GM12878 (cell line): ENCODE data around the gene PKDREJ. TPM values are rescaled to one million over a fixed set of nuclear protein-coding genes. Genes with fewer than 3 reads are reported as not detected.
A peak's percentile ranks its signal among the peaks of the same experiment; 100 is the strongest.

ENCODE experiments used
- ASH2L ChIP-seq: fragments of 300-600, 200-600 bp; sonication (generic); IDR thresholded peaks from 2 replicates; pipeline ENCODE4 v1.6.1; 2017; ENCODE audit warnings: low read depth, mild to moderate bottlenecking, borderline replicate concordance
- BCL11A ChIP-seq: IDR thresholded peaks from 2 replicates; pipeline ENCODE4 v1.6.1; 2011; ENCODE audit warnings: low read depth, low read length
- BRCA1 ChIP-seq: IDR thresholded peaks from 2 replicates; pipeline ENCODE4 v1.6.1; 2011; ENCODE audit warnings: low read depth, low read length, improper control_type of control experiment
- EED ChIP-seq: sonication (generic); IDR thresholded peaks from 2 replicates; pipeline ENCODE4 v1.6.1; 2016; ENCODE audit warnings: antibody characterized with exemption, low read depth
- ESRRA ChIP-seq: IDR thresholded peaks from 2 replicates; pipeline ENCODE4 v1.6.1; 2012; ENCODE audit warnings: mild to moderate bottlenecking, low read length, improper control_type of control experiment
- EZH2 ChIP-seq: IDR thresholded peaks from 2 replicates; pipeline ENCODE4 v1.6.1; 2012; ENCODE audit warnings: low read depth, mild to moderate bottlenecking, control low read depth, inconsistent platforms, low read length, borderline replicate concordance; ENCODE audit not compliant: control insufficient read depth
- FOXM1 ChIP-seq: IDR thresholded peaks from 2 replicates; pipeline ENCODE4 v1.6.1; 2012; ENCODE audit warnings: low read depth, mild to moderate bottlenecking, inconsistent platforms, low read length, moderate library complexity
- GABPA ChIP-seq: IDR thresholded peaks from 2 replicates; pipeline ENCODE4 v1.6.1; 2014; ENCODE audit warnings: antibody characterized with exemption, low read depth, mild to moderate bottlenecking, inconsistent platforms
- HDAC6 ChIP-seq: fragments of 200-600 bp; sonication (generic); IDR thresholded peaks from one replicate; pipeline ENCODE4 v1.8.0; 2017; ENCODE audit warnings: antibody characterized with exemption; ENCODE audit not compliant: unreplicated experiment
- LARP7 ChIP-seq: fragments of 450-650 bp; IDR thresholded peaks from 2 replicates; pipeline ENCODE4 v1.6.1; 2017; ENCODE audit warnings: mild to moderate bottlenecking
- MXI1 ChIP-seq: fragments of 150-350 bp; IDR thresholded peaks from 2 replicates; pipeline ENCODE4 v1.6.1; 2011; ENCODE audit warnings: low read depth, mild to moderate bottlenecking, inconsistent platforms, low read length, improper control_type of control experiment
- RUNX3 ChIP-seq: IDR thresholded peaks from 2 replicates; pipeline ENCODE4 v1.6.1; 2012; ENCODE audit warnings: low read length, inconsistent platforms
- SMARCA5 ChIP-seq: fragments of 450-650 bp; IDR thresholded peaks from 2 replicates; pipeline ENCODE4 v1.6.1; 2017; ENCODE audit warnings: mild to moderate bottlenecking
- SPI1 ChIP-seq: IDR thresholded peaks from 2 replicates; pipeline ENCODE4 v1.6.1; 2011; ENCODE audit warnings: low read depth, mild to moderate bottlenecking, low read length, moderate library complexity, borderline replicate concordance; ENCODE audit not compliant: insufficient read depth
- SRF ChIP-seq, 2 experiments: IDR thresholded peaks; 2 replicates each; pipeline ENCODE4 v1.6.1; 2011; ENCODE audit warnings: low read depth in 2 of 2, low read length in 2 of 2, mild to moderate bottlenecking in 1 of 2, moderate library complexity in 1 of 2
- TCF3 ChIP-seq: IDR thresholded peaks from 2 replicates; pipeline ENCODE4 v1.6.1; 2012; ENCODE audit warnings: low read depth, mild to moderate bottlenecking, low read length, borderline replicate concordance; ENCODE audit not compliant: insufficient read depth
- ZNF207 ChIP-seq: fragments of 450-650 bp; IDR thresholded peaks from 2 replicates; pipeline ENCODE4 v1.6.1; 2014; ENCODE audit warnings: antibody characterized with exemption, mild to moderate bottlenecking, borderline replicate concordance
- ZSCAN29 ChIP-seq: fragments of 450-650 bp; IDR thresholded peaks from 2 replicates; pipeline ENCODE4 v1.6.1; 2017; ENCODE audit warnings: mild to moderate bottlenecking, moderate library complexity
- polyA plus RNA-seq, 11 experiments: library from polyadenylated mRNA; depleted of rRNA in 4 of 11; unstranded in 6 of 11; stranded (reverse) in 5 of 11; fragments of >200 nt; fragmentation: Nextera tagmentation in 4 of 11; fragmentation: Illumina TruSeq in 1 of 11; extraction: Ambion mirVana in 4 of 11; extraction: Trizol in 1 of 11; gene quantifications; 1 replicate in 1 of 11; 2 replicates in 10 of 11; pipeline versions ENCODE4 v1.2.1 to v1.2.3, GENCODE V29; 2011 to 2016; ENCODE audit warnings: inconsistent platforms in 2 of 11, missing spikeins in 2 of 11, low read depth in 1 of 11
- total RNA-seq, 4 experiments: library from RNA; depleted of rRNA in 3 of 4; stranded (reverse); fragments of >200 nt in 3 of 4; fragmentation: Illumina TruSeq in 1 of 4; extraction: Trizol in 1 of 4; gene quantifications; 2 replicates each; pipeline versions ENCODE4 v1.2.1 to v1.2.3, GENCODE V29; 2013 to 2021
- TF ChIP-seq, protein P1 (sequence below): fragments of 450-650 bp; formaldehyde crosslinking; IDR thresholded peaks from 2 replicates; pipeline ENCODE4 v1.5.0; 2022; ENCODE audit warnings: mild to moderate bottlenecking, missing genetic modification characterization
- TF ChIP-seq, protein P2 (sequence below): fragments of 450-650 bp; IDR thresholded peaks from 2 replicates; pipeline ENCODE4 v1.6.1; 2017; ENCODE audit warnings: mild to moderate bottlenecking, moderate library complexity
- TF ChIP-seq, protein P3 (sequence below): IDR thresholded peaks from 2 replicates; pipeline ENCODE4 v1.6.1; 2012; ENCODE audit warnings: low read depth, low read length, improper control_type of control experiment
- TF ChIP-seq, protein P4 (sequence below): fragments of 450-650 bp; IDR thresholded peaks from 2 replicates; pipeline ENCODE4 v1.6.1; 2014; ENCODE audit warnings: mild to moderate bottlenecking

Gene PKDREJ
- total and polyA plus RNA-seq, 10 of the 15 experiments (the other 5 are each of a cell fraction or from before 2014, with no cell fraction given), result 0.02 to 0.03 TPM; not detected in 8

DNA sequence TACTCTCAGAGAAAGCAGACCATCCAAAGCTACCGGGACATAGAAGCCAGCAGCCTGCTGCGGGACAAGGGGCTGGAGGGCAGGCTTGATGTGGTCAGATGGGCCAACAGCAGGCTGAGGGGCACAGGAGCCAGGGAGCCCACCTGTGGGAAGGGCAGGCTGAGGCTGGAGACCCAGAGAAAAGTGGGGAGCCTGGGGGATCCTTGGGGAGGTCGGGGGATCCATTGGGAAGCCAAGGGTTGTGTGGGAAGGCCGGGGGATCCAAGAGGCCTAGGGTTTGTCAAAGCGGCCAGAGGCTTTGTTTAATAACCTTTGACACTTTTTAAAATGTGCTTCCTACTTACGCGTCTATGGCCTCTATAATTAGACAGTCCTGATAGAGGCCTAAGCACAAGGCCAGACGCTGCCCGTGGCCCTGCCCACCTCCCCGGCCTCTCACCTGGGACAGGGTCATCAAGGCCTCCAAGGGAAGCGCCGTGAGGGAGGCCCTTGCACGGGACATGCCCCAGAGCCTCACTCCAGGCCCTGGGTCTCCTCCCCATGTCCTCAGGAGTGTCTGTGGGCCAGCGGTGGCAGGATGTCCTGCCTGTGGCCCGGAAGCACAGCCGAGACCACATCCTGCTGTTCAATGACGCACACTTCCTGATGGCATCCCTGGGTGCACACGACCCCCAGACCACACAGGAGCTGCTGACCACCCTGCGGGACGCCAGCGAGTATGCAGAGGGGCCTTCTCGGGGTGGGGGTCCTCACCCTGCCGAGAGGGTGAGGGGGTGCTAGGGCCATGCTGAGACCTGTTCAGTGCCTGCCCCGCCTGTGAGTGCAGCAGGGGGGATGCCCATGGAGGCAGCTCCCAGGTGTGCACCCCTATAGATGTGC, 25.0 kb upstream of the PKDREJ start (continued):
- no peak for TF ChIP-seq EZH2
- TF ChIP-seq LARP7, result peak; percentile 47
- TF ChIP-seq ESRRA, result no peak
- no peak for TF ChIP-seq ASH2L
- no peak for TF ChIP-seq HDAC6
- no peak for TF ChIP-seq FOXM1
- peak; percentile 73; the same call in 1 of the 2 replicates for TF ChIP-seq EED
- TF ChIP-seq, protein P1, sequence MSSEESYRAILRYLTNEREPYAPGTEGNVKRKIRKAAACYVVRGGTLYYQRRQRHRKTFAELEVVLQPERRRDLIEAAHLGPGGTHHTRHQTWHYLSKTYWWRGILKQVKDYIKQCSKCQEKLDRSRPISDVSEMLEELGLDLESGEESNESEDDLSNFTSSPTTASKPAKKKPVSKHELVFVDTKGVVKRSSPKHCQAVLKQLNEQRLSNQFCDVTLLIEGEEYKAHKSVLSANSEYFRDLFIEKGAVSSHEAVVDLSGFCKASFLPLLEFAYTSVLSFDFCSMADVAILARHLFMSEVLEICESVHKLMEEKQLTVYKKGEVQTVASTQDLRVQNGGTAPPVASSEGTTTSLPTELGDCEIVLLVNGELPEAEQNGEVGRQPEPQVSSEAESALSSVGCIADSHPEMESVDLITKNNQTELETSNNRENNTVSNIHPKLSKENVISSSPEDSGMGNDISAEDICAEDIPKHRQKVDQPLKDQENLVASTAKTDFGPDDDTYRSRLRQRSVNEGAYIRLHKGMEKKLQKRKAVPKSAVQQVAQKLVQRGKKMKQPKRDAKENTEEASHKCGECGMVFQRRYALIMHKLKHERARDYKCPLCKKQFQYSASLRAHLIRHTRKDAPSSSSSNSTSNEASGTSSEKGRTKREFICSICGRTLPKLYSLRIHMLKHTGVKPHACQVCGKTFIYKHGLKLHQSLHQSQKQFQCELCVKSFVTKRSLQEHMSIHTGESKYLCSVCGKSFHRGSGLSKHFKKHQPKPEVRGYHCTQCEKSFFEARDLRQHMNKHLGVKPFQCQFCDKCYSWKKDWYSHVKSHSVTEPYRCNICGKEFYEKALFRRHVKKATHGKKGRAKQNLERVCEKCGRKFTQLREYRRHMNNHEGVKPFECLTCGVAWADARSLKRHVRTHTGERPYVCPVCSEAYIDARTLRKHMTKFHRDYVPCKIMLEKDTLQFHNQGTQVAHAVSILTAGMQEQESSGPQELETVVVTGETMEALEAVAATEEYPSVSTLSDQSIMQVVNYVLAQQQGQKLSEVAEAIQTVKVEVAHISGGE, result no peak
- TF ChIP-seq, protein P2, sequence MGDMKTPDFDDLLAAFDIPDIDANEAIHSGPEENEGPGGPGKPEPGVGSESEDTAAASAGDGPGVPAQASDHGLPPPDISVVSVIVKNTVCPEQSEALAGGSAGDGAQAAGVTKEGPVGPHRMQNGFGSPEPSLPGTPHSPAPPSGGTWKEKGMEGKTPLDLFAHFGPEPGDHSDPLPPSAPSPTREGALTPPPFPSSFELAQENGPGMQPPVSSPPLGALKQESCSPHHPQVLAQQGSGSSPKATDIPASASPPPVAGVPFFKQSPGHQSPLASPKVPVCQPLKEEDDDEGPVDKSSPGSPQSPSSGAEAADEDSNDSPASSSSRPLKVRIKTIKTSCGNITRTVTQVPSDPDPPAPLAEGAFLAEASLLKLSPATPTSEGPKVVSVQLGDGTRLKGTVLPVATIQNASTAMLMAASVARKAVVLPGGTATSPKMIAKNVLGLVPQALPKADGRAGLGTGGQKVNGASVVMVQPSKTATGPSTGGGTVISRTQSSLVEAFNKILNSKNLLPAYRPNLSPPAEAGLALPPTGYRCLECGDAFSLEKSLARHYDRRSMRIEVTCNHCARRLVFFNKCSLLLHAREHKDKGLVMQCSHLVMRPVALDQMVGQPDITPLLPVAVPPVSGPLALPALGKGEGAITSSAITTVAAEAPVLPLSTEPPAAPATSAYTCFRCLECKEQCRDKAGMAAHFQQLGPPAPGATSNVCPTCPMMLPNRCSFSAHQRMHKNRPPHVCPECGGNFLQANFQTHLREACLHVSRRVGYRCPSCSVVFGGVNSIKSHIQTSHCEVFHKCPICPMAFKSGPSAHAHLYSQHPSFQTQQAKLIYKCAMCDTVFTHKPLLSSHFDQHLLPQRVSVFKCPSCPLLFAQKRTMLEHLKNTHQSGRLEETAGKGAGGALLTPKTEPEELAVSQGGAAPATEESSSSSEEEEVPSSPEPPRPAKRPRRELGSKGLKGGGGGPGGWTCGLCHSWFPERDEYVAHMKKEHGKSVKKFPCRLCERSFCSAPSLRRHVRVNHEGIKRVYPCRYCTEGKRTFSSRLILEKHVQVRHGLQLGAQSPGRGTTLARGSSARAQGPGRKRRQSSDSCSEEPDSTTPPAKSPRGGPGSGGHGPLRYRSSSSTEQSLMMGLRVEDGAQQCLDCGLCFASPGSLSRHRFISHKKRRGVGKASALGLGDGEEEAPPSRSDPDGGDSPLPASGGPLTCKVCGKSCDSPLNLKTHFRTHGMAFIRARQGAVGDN, result peak; percentile 97
- TF ChIP-seq GABPA, result peak; percentile 89
- no peak; the same call in 1 of the 2 replicates for TF ChIP-seq BCL11A
- TF ChIP-seq, protein P3, sequence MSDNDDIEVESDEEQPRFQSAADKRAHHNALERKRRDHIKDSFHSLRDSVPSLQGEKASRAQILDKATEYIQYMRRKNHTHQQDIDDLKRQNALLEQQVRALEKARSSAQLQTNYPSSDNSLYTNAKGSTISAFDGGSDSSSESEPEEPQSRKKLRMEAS, result peak; percentile 28; the same call in 1 of the 2 replicates
- TF ChIP-seq TCF3, result no peak; the same call in 1 of the 2 replicates
- peak; percentile 46; the same call in 1 of the 2 replicates for TF ChIP-seq ZNF207
- TF ChIP-seq ZSCAN29, result no peak
- TF ChIP-seq RUNX3, result peak; percentile 97
- TF ChIP-seq SMARCA5, result no peak
- no peak for TF ChIP-seq SRF (IDR thresholded peaks at IDR 0.05; ENCODE audit: low read depth in 2 of 2, low read length in 2 of 2)
- TF ChIP-seq SPI1, result peak; percentile 14; the same call in 1 of the 2 replicates
- no peak for TF ChIP-seq BRCA1
- peak; percentile 49; the same call in 1 of the 2 replicates for TF ChIP-seq MXI1
- TF ChIP-seq, protein P4, sequence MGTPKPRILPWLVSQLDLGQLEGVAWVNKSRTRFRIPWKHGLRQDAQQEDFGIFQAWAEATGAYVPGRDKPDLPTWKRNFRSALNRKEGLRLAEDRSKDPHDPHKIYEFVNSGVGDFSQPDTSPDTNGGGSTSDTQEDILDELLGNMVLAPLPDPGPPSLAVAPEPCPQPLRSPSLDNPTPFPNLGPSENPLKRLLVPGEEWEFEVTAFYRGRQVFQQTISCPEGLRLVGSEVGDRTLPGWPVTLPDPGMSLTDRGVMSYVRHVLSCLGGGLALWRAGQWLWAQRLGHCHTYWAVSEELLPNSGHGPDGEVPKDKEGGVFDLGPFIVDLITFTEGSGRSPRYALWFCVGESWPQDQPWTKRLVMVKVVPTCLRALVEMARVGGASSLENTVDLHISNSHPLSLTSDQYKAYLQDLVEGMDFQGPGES, result no peak
